Esophagus (tissue), 2 donors: ENCODE measurements around the gene KNDC1. TPM values are rescaled to one million over a fixed set of nuclear protein-coding genes. Genes with fewer than 3 reads are reported as not detected.

ENCODE experiments used
- H3K27ac ChIP-seq, 2 donors: one replicate each; pipeline ENCODE4 v1.5.1; 2013; ENCODE audit warnings: low read depth in 2 of 2, mild to moderate bottlenecking in 2 of 2, inconsistent platforms in 1 of 2, low read length in 1 of 2, moderate library complexity in 1 of 2
- H3K27me3 ChIP-seq, 2 donors: one replicate each; pipeline ENCODE4 v1.6.1; 2013; ENCODE audit warnings: low read length in 2 of 2, control low read depth in 1 of 2, mild to moderate bottlenecking in 1 of 2; ENCODE audit not compliant: insufficient read depth in 2 of 2, control insufficient read depth in 1 of 2
- H3K36me3 ChIP-seq, 2 donors: one replicate each; pipeline ENCODE4 v1.6.1; 2013; ENCODE audit warnings: low read length in 1 of 2; ENCODE audit not compliant: control insufficient read depth in 2 of 2, insufficient read depth in 2 of 2
- H3K4me1 ChIP-seq, 2 donors: one replicate each; pipeline ENCODE4 v1.6.1; 2013; ENCODE audit warnings: low read length in 1 of 2; ENCODE audit not compliant: control insufficient read depth in 2 of 2, insufficient read depth in 2 of 2
- H3K4me3 ChIP-seq, 2 donors: one replicate each; pipeline ENCODE4 v1.5.1; 2013; ENCODE audit warnings: low read length in 2 of 2, mild to moderate bottlenecking in 2 of 2, low read depth in 1 of 2, moderate library complexity in 1 of 2
- H3K9me3 ChIP-seq, 2 donors: one replicate each; pipeline ENCODE4 v1.6.1; 2013; ENCODE audit warnings: mild to moderate bottlenecking in 2 of 2, low read depth in 1 of 2, low read length in 1 of 2, moderate library complexity in 1 of 2; ENCODE audit not compliant: control insufficient read depth in 2 of 2, insufficient read depth in 1 of 2
- whole genome bisulfite sequencing, 2 donors: extraction: QIAGEN DNeasy Blood & Tissue Kit; methylation state at CpG; one replicate each; pipeline ENCODE4 v1.1.7; 2013; 5-methylcytosine and 5-hydroxymethylcytosine counted together
- polyA plus RNA-seq, 2 donors: library from polyadenylated mRNA; stranded (reverse); fragments of 200-250 nt; gene quantifications; one replicate each; pipeline ENCODE4 v1.2.3, GENCODE V29; 2013
- donor health status: healthy with polysubstance abuse.
- donor health status: Bipolar disorder and iron deficiency.

KNDC1 gene
- polyA plus RNA-seq, 2 donors = 0.16 to 0.39 TPM

- no peaks in the 10 kb centered on the region for H3K36me3 ChIP-seq
- H3K9me3 ChIP-seq = no peaks in the 10 kb centered on the region
- H3K27ac ChIP-seq = no peak overlapping the region
- no peak overlapping the region for H3K4me3 ChIP-seq
- 86 to 89% methylated on average over 31 of the region's 31 CpGs for WGBS, 2 donors
- no peaks in the 10 kb centered on the region for H3K27me3 ChIP-seq
- no peaks in the 10 kb centered on the region for H3K4me1 ChIP-seq
These were observed 43.7 kb downstream of the KNDC1 start for GRCh38 chr10:133203652-133204195.

DNA sequence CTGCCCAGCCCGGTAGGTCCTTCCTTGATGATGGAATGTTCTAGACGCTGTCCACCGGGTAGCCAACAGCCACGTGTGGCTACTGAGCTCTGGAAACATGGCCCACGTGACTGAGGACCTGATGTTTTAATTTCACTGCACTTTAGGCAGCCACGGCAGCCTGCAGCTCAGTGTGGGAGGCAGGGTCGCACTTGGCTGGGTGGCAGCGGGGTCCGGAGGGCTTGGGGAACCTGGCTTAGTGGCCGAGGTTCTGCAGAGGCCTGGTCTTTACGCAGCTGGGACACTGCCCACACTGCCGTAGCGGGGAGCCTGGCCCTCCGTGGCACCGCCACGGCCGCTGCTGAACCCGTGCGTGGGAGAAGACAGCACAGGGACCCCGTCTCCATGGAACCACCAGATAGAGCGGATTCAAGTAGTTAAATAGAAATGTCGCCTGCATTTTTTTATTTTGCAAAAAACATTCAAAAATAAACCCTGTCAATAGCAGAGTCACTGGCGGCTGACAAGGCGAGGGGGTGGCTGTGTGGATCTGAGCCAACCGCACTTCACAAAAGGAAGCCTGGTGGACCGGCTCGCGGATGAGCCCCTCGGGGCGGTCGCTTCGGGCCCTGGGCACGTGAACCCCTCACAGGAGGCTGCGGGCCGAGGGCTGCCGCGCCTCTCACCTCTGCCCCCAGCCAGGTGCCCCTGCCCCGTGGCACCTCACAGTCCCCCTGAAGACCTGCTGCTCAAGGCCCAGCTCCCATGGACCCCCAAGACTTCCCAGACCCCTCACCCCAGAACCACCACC is 44.4 kb downstream of the KNDC1 start:
- H3K9me3 ChIP-seq = no peaks in the 10 kb centered on the region
- no peak overlapping the region for H3K27ac ChIP-seq
- H3K4me1 ChIP-seq = no peaks in the 10 kb centered on the region
- H3K27me3 ChIP-seq = no peaks in the 10 kb centered on the region
- no peak overlapping the region for H3K4me3 ChIP-seq
- WGBS, 2 donors = 89 to 91% methylated on average over 32 to 38 of the region's 38 CpGs
- H3K36me3 ChIP-seq = no peaks in the 10 kb centered on the region

- H3K4me1 ChIP-seq = no peaks in the 10 kb centered on the region
- H3K4me3 ChIP-seq = no peak overlapping the region
- H3K9me3 ChIP-seq = no peaks in the 10 kb centered on the region
- H3K36me3 ChIP-seq = no peaks in the 10 kb centered on the region
- H3K27me3 ChIP-seq = no peaks in the 10 kb centered on the region
- 76 to 85% methylated on average over 23 of the region's 23 CpGs for WGBS, 2 donors
- H3K27ac ChIP-seq = no peak overlapping the region
These were observed 45.1 kb downstream of the KNDC1 start for GRCh38 chr10:133205146-133205545.

DNA sequence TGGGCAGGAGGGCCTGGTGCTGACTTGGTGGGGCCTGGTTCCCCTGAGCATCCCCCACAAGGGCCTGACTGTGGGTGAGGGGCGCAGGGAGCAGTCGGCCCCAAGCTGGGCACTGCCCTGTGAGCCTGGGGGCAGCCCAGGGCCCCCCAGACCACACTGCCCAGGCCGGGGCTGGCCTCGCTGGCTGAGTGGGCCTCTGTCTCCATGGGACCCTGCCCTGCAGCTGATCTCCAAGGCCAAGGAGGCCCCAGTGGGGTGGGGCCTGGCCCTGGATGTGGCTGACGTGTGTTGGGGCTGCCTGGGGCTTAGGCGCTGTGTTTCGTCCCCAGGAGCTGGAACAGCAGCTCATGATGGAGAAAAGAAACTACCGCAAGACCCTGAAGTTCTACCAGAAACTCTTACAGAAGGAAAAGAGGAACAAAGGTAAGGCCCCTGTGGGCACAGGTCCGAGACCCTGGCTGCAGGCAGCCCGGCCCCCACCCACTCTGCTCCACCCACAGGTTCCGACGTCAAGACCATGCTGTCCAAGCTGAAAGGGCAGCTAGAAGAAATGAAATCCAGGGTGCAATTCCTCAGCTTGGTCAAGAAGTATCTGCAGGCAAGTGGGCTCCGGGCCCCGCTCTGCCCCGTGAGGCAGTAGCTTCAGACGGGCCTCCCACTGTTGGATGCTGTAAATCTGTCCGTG is 46.5 kb downstream of the KNDC1 start:
- Histone ChIP-seq H3K36me3 (no peaks in the 10 kb centered on the region), H3K27ac (no peak overlapping the region), H3K27me3 (no peaks in the 10 kb centered on the region), H3K9me3 (no peaks in the 10 kb centered on the region), H3K4me1 (no peaks in the 10 kb centered on the region), H3K4me3 (no peak overlapping the region)
- 77 to 80% methylated on average over 17 of the region's 17 CpGs for WGBS, 2 donors

DNA sequence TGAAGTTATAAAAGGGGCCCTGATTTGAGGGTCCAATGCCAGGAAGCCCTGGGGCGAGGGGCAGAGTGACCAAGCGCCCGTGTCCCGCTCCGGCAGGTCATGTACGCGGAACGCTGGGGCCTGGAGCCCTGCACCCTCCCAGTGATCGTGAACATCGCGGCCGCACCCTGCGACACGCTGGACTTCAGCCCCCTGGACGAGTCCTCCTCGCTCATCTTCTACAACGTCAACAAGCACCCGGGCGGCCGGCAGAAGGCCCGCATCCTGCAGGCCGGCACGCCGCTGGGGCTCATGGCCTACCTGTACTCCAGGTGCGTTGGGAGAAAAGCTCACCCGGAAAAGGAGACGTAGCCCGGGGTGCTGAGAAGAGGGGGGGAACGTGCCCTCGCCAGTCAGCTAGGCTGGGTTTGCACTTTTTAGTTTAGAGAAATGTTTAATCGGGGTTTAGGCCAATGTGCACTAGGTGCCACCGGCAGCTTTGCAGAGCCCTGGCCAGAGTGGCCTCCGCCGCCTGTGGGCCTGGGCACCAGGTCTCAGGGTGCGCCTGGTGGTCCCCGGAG is 47.1 kb downstream of the KNDC1 start:
- WGBS, 2 donors = 86 to 87% methylated on average over 36 of the region's 36 CpGs
- Histone ChIP-seq H3K9me3 (no peaks in the 10 kb centered on the region), H3K27me3 (no peaks in the 10 kb centered on the region), H3K27ac (no peak overlapping the region), H3K4me3 (no peak overlapping the region), H3K4me1 (no peaks in the 10 kb centered on the region), H3K36me3 (no peaks in the 10 kb centered on the region)

DNA sequence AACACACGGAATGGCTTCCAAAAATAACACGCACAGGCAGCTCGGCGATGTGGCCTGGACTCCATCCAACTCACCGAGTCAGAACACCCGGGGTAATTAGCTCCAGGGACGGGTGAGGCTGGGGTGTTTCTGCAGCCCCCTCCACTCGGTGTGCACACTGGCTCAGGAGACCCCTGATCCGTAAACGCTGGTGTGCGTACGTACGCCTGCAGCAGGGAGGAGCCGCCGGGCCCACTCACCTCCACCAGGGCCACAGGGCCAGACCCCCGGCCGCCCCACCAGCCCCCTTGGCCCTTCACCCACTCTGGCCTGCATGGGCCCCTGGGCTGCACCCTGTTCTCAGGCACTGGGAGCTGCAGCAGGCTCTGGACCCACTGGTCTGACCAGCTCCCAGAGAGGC is 47.6 kb downstream of the KNDC1 start:
- Histone ChIP-seq H3K4me3 (no peak overlapping the region), H3K9me3 (no peaks in the 10 kb centered on the region), H3K36me3 (no peaks in the 10 kb centered on the region), H3K27ac (no peak overlapping the region), H3K4me1 (no peaks in the 10 kb centered on the region), H3K27me3 (no peaks in the 10 kb centered on the region)
- WGBS, 2 donors = 66 to 68% methylated on average over 17 of the region's 17 CpGs

DNA sequence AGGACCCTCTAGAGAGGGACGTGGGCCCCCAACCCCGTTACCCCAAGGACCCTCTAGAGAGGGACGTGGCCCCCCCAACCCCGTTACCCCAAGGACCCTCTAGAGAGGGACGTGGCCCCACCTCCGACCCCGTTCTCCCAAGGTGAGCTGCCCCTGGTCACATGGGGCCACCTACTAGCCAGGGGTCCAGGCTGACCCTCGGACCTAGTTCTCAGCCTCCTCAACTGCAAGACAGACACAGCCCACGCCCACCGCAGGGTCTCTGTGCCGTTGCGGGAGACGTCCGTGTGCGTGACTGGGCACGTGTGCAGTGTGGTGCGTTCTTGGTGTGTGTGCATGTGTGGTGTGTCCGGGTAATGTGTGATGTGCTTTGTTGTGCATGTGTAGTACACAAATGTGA is 48.4 kb downstream of the KNDC1 start:
- no peaks in the 10 kb centered on the region for H3K27me3 ChIP-seq
- no peak overlapping the region for H3K4me3 ChIP-seq
- no peaks in the 10 kb centered on the region for H3K4me1 ChIP-seq
- H3K36me3 ChIP-seq = no peaks in the 10 kb centered on the region
- no peaks in the 10 kb centered on the region for H3K9me3 ChIP-seq
- no peak overlapping the region for H3K27ac ChIP-seq
- whole genome bisulfite sequencing, 2 donors = 87 to 93% methylated on average over 18 of the region's 18 CpGs

DNA sequence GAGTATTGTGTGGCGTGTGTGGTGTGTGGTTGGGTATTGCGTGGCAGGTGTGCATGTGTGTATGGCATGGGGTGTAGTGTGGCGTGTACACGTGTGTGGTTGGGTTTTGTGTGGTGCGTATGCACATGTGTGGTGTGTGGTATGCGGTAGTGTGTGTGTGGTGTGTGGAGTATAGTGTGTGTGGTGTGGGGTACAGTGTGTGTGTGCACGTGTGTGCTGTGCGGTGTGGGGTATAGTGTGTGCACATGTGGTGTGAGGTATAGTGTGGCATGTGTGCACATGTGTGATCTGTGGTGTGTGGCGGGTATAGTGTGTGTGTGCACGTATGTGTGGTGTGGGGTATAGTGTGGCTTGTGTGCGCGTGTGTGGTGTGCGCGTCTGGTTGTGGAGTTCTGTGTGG is 49.1 kb downstream of the KNDC1 start:
- no peaks in the 10 kb centered on the region for H3K27me3 ChIP-seq

GRCh38 chr10:133209641-133210040 is 49.6 kb downstream of the KNDC1 start:
- H3K9me3 ChIP-seq = peaks cover 0 to 1% of the 10 kb centered on the region in 2 donors
- no peaks in the 10 kb centered on the region for H3K4me1 ChIP-seq
- H3K27me3 ChIP-seq = no peaks in the 10 kb centered on the region
- 84 to 87% methylated on average over 20 of the region's 20 CpGs for WGBS, 2 donors
- no peak overlapping the region for H3K4me3 ChIP-seq
- no peak overlapping the region for H3K27ac ChIP-seq
- no peaks in the 10 kb centered on the region for H3K36me3 ChIP-seq

More for the DNA sequence above, 49.1 kb downstream of the KNDC1 start:
- no peaks in the 10 kb centered on the region for H3K4me1 ChIP-seq
- peaks cover 0 to under 1% of the 10 kb centered on the region in 2 donors for H3K9me3 ChIP-seq
- WGBS, 2 donors = 93 to 96% methylated on average over 14 of the region's 14 CpGs
- no peaks in the 10 kb centered on the region for H3K36me3 ChIP-seq
- no peak overlapping the region for H3K27ac ChIP-seq
- no peak overlapping the region for H3K4me3 ChIP-seq
